ENCODE data around the gene NOB1.
A peak's percentile ranks its signal among the peaks of the same experiment; 100 is the strongest.
"Not testable (repeated sequence)": the region's sequence is repeated elsewhere in the genome, so short reads cannot be mapped to it uniquely, and the experiment has no call there.

NOB1 gene

DNA sequence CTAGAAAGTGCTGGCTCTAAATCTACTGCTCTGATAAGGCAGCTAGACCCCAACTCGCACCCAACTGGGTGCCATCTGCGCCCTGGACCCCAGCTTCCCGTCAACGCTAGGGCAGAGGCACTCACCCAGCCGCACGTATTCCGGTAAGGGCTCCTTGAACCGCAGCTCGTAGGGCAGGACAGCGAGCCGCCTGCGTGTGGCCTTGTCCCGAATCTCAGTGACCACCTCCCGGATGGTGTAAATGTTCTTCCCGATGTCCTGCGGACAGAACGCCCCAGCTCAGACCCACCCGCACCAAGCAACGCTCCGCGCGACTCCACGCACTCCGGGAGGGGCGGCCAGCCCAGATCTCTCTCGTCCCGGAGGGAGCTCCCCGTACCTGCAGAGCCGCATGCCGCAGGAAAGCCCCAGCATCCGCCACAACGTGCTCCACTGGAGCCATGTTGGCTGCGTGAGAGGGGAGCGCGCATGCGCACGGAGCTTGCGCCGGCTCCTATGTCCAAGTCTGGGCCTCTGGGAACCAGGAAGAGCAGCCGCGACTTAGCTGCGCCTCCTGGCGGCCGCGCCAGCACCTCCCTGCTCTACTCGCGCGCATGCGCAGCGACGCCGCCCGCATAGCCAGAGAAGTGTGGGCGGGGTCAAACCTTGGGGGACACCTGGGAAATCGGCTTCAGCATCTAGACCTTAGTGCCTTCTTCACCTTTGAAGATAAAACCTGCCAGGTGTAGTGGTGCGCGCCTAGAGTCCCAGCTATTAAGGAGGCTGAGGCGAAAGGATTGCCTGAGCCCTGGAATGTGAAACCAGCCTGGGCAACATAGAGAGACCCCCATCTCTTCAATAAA is at the start of gene NOB1:
TSS of gene NOB1 (minus strand) at position 458 of the 842 bp plus-strand sequence. CDS start at position 442, 16 bp downstream.
- Histone ChIP-seq H3K4me3 (ENCODE audit: low read depth, low read length) (peak within 1 kb of the TSS; percentile 92), H3K9me3 (ENCODE audit: control insufficient read depth, insufficient read depth, low read length) (no peaks in the 10 kb centered on the region), H3K9ac (ENCODE audit: low read depth, low read length) (peak within 1 kb of the TSS; percentile 87), H3K27me3 (ENCODE audit: control insufficient read depth, insufficient read depth, low read length) (no peaks in the 10 kb centered on the region), H3K4me1 (ENCODE audit: control insufficient read depth, insufficient read depth, low read length) (peaks cover 5% of the 10 kb centered on the region), H3K36me3 (ENCODE audit: control insufficient read depth, insufficient read depth, low read length) (peaks cover 7% of the 10 kb centered on the region)

- H3K36me3 ChIP-seq (ENCODE audit: control insufficient read depth, insufficient read depth, low read length) = no peaks in the 10 kb centered on the region
- H3K9ac ChIP-seq (ENCODE audit: low read depth, low read length) = no peak overlapping the region
- H3K27me3 ChIP-seq (ENCODE audit: control insufficient read depth, insufficient read depth, low read length) = no peaks in the 10 kb centered on the region
- no peaks in the 10 kb centered on the region for H3K9me3 ChIP-seq (ENCODE audit: control insufficient read depth, insufficient read depth, low read length)
- no peaks in the 10 kb centered on the region for H3K4me1 ChIP-seq (ENCODE audit: control insufficient read depth, insufficient read depth, low read length)
- no peak overlapping the region for H3K4me3 ChIP-seq (ENCODE audit: low read depth, low read length)
Measured at GRCh38 chr16:69804297-69804696, 49.6 kb upstream of the NOB1 start.

GRCh38 chr16:69799611-69800031 is 44.9 kb upstream of the NOB1 start:
- H3K4me3 ChIP-seq (ENCODE audit: low read depth, low read length) = no peak overlapping the region
- no peaks in the 10 kb centered on the region for H3K4me1 ChIP-seq (ENCODE audit: control insufficient read depth, insufficient read depth, low read length)
- H3K27me3 ChIP-seq (ENCODE audit: control insufficient read depth, insufficient read depth, low read length) = no peaks in the 10 kb centered on the region
- H3K9me3 ChIP-seq (ENCODE audit: control insufficient read depth, insufficient read depth, low read length) = no peaks in the 10 kb centered on the region
- H3K36me3 ChIP-seq (ENCODE audit: control insufficient read depth, insufficient read depth, low read length) = no peaks in the 10 kb centered on the region
- no peak overlapping the region for H3K9ac ChIP-seq (ENCODE audit: low read depth, low read length)

DNA sequence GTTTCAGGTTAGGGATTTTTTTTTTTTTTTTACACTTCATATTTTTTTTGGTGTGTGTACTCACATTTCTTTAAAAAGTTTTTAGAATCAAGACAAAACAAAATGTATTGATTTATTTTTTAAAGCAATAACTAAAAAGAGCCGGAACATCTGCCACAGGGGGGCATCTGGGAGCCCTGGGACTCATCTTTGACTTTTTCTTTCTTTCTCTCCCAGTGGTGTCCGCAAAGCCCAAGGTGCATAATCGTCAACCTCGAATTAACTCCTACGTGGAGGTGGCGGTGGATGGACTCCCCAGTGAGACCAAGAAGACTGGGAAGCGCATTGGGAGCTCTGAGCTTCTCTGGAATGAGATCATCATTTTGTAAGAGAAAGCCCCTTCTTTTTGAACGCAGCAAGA is 43.7 kb upstream of the NOB1 start:
- no peak overlapping the region for H3K4me3 ChIP-seq (ENCODE audit: low read depth, low read length)
- H3K9me3 ChIP-seq (ENCODE audit: control insufficient read depth, insufficient read depth, low read length) = no peaks in the 10 kb centered on the region
- H3K36me3 ChIP-seq (ENCODE audit: control insufficient read depth, insufficient read depth, low read length) = no peaks in the 10 kb centered on the region
- H3K9ac ChIP-seq (ENCODE audit: low read depth, low read length) = no peak overlapping the region
- H3K4me1 ChIP-seq (ENCODE audit: control insufficient read depth, insufficient read depth, low read length) = no peaks in the 10 kb centered on the region
- no peaks in the 10 kb centered on the region for H3K27me3 ChIP-seq (ENCODE audit: control insufficient read depth, insufficient read depth, low read length)

GRCh38 chr16:69796285-69797118 is 41.8 kb upstream of the NOB1 start:
- Histone ChIP-seq H3K9ac (ENCODE audit: low read depth, low read length) (no peak overlapping the region), H3K9me3 (ENCODE audit: control insufficient read depth, insufficient read depth, low read length) (no peaks in the 10 kb centered on the region), H3K4me1 (ENCODE audit: control insufficient read depth, insufficient read depth, low read length) (no peaks in the 10 kb centered on the region), H3K36me3 (ENCODE audit: control insufficient read depth, insufficient read depth, low read length) (no peaks in the 10 kb centered on the region), H3K27me3 (ENCODE audit: control insufficient read depth, insufficient read depth, low read length) (no peaks in the 10 kb centered on the region), H3K4me3 (ENCODE audit: low read depth, low read length) (peak overlapping the region; percentile 2)

GRCh38 chr16:69794486-69794885 is 39.8 kb upstream of the NOB1 start:
- no peaks in the 10 kb centered on the region for H3K4me1 ChIP-seq (ENCODE audit: control insufficient read depth, insufficient read depth, low read length)
- H3K36me3 ChIP-seq (ENCODE audit: control insufficient read depth, insufficient read depth, low read length) = no peaks in the 10 kb centered on the region
- no peaks in the 10 kb centered on the region for H3K27me3 ChIP-seq (ENCODE audit: control insufficient read depth, insufficient read depth, low read length)
- H3K9me3 ChIP-seq (ENCODE audit: control insufficient read depth, insufficient read depth, low read length) = no peaks in the 10 kb centered on the region
- no peak overlapping the region for H3K4me3 ChIP-seq (ENCODE audit: low read depth, low read length)
- no peak overlapping the region for H3K9ac ChIP-seq (ENCODE audit: low read depth, low read length)

DNA sequence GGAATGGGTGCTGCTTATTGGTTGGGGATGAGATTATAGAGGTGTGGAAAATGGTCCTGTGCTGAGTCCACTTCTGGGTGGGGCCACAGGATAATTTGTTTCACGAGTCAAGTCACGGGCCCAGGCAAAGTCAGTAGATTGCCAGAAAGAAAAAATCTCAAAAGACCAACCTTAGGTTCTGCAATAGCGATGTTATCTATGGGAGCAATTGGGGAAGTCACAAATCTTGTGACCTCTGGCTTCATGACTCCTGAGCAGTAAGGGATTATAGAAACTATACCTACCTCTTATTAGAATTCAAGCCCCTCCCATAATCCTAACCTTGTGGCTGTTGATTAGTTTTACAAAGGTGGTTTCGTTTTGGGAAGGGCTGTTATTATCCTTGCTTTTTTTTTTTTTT is 38.8 kb upstream of the NOB1 start:
- no peaks in the 10 kb centered on the region for H3K27me3 ChIP-seq (ENCODE audit: control insufficient read depth, insufficient read depth, low read length)
- H3K4me1 ChIP-seq (ENCODE audit: control insufficient read depth, insufficient read depth, low read length) = no peaks in the 10 kb centered on the region
- H3K36me3 ChIP-seq (ENCODE audit: control insufficient read depth, insufficient read depth, low read length) = no peaks in the 10 kb centered on the region
- no peak overlapping the region for H3K4me3 ChIP-seq (ENCODE audit: low read depth, low read length)
- H3K9ac ChIP-seq (ENCODE audit: low read depth, low read length) = no peak overlapping the region
- H3K9me3 ChIP-seq (ENCODE audit: control insufficient read depth, insufficient read depth, low read length) = no peaks in the 10 kb centered on the region

DNA sequence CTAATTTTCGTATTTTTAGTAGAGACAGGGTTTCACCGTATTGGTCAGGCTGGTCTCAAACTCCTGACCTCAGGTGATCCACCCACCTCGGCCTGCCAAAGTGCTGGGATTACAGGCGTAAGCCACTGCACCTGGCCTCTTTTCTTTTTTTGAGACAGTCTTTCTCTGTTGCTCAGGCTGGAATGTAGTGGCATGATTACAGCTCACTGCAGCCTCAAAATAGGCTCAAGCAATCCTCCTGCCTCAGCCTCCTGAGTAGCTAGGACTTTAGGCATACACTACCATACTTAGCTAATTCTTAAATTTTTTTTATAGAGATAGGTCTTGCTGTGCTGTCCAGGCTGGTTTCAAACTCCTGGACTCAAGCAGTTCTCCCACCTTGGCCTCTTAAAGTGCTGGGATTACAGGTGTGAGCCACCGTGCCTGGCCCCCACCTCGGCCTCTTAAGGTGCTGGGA is 36.7 kb upstream of the NOB1 start:
- H3K9me3 ChIP-seq (ENCODE audit: control insufficient read depth, insufficient read depth, low read length); H3K27me3 ChIP-seq (ENCODE audit: control insufficient read depth, insufficient read depth, low read length); H3K4me3 ChIP-seq (ENCODE audit: low read depth, low read length); H3K4me1 ChIP-seq (ENCODE audit: control insufficient read depth, insufficient read depth, low read length); H3K36me3 ChIP-seq (ENCODE audit: control insufficient read depth, insufficient read depth, low read length); H3K9ac ChIP-seq (ENCODE audit: low read depth, low read length): not testable (repeated sequence)

DNA sequence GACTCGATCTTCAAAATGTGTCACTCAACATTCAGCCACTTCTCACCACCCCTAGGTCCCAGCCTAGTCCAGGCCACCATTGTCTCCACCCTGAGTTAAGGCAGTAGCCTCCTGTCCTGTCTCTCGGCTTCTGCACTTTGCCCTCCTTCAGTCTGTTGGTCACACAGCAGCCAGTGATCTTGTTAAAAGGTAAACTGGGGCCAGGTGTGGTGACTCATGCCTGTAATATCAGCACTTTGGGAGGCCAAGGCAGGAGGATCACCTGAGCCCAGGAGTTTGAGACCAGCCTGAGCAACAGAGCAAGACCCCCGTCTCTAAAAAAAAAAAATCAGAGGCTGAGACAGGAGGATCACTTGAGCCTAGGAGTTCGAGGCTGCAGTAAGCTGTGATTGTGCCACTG is 33.2 kb upstream of the NOB1 start:
- Histone ChIP-seq H3K4me1 (ENCODE audit: control insufficient read depth, insufficient read depth, low read length) (no peaks in the 10 kb centered on the region), H3K36me3 (ENCODE audit: control insufficient read depth, insufficient read depth, low read length) (no peaks in the 10 kb centered on the region)

GRCh38 chr16:69784586-69784985 is 29.9 kb upstream of the NOB1 start:
- Histone ChIP-seq H3K9me3 (ENCODE audit: control insufficient read depth, insufficient read depth, low read length) (no peaks in the 10 kb centered on the region), H3K27me3 (ENCODE audit: control insufficient read depth, insufficient read depth, low read length) (no peaks in the 10 kb centered on the region), H3K4me1 (ENCODE audit: control insufficient read depth, insufficient read depth, low read length) (no peaks in the 10 kb centered on the region), H3K9ac (ENCODE audit: low read depth, low read length) (no peak overlapping the region), H3K36me3 (ENCODE audit: control insufficient read depth, insufficient read depth, low read length) (no peaks in the 10 kb centered on the region), H3K4me3 (ENCODE audit: low read depth, low read length) (no peak overlapping the region)

More for the DNA sequence above, 33.2 kb upstream of the NOB1 start:
- Histone ChIP-seq H3K4me3 (ENCODE audit: low read depth, low read length) (no peak overlapping the region), H3K9me3 (ENCODE audit: control insufficient read depth, insufficient read depth, low read length) (no peaks in the 10 kb centered on the region), H3K9ac (ENCODE audit: low read depth, low read length) (no peak overlapping the region), H3K27me3 (ENCODE audit: control insufficient read depth, insufficient read depth, low read length) (no peaks in the 10 kb centered on the region)

- H3K4me1 ChIP-seq (ENCODE audit: control insufficient read depth, insufficient read depth, low read length) = no peaks in the 10 kb centered on the region
- no peaks in the 10 kb centered on the region for H3K27me3 ChIP-seq (ENCODE audit: control insufficient read depth, insufficient read depth, low read length)
- H3K4me3 ChIP-seq (ENCODE audit: low read depth, low read length) = no peak overlapping the region
- no peak overlapping the region for H3K9ac ChIP-seq (ENCODE audit: low read depth, low read length)
- no peaks in the 10 kb centered on the region for H3K9me3 ChIP-seq (ENCODE audit: control insufficient read depth, insufficient read depth, low read length)
- H3K36me3 ChIP-seq (ENCODE audit: control insufficient read depth, insufficient read depth, low read length) = no peaks in the 10 kb centered on the region
Measured at GRCh38 chr16:69781118-69781517, 26.4 kb upstream of the NOB1 start.

DNA sequence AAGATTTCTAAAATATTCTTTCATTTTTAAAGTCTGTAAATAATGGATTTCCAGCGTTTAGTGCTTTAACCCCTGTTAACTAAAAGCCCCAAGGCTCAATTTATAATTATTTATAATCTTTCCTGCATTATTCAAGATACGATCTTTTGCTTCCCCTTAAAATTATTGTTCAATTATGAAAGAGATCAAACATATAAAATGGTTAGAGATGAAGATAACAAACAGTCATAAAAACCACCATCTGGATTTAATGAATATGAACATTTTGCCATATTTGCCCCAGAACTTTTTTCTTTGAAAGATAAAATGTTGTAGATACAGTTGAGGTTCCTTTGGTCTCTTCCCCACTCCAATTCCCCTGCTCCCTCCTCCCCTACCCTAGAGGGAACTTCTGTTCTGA is 25.0 kb upstream of the NOB1 start:
- no peaks in the 10 kb centered on the region for H3K9me3 ChIP-seq (ENCODE audit: control insufficient read depth, insufficient read depth, low read length)

More for the DNA sequence above, 25.0 kb upstream of the NOB1 start:
- no peak overlapping the region for H3K9ac ChIP-seq (ENCODE audit: low read depth, low read length)
- no peaks in the 10 kb centered on the region for H3K27me3 ChIP-seq (ENCODE audit: control insufficient read depth, insufficient read depth, low read length)
- H3K36me3 ChIP-seq (ENCODE audit: control insufficient read depth, insufficient read depth, low read length) = no peaks in the 10 kb centered on the region
- H3K4me1 ChIP-seq (ENCODE audit: control insufficient read depth, insufficient read depth, low read length) = no peaks in the 10 kb centered on the region
- H3K4me3 ChIP-seq (ENCODE audit: low read depth, low read length) = no peak overlapping the region

Measured in iPS-15b (cell line).